Activated CD8-positive, alpha-beta memory T cell treated with anti-CD3 and anti-CD28 coated beads, Interleukin-2, amount 10 ng/mL, durations not matched to agents 7 days and 5 days (primary cell): ENCODE results near the gene DLEU7. TPM values are rescaled to one million over a fixed set of nuclear protein-coding genes. Genes with fewer than 3 reads are reported as not detected.

Source experiments
- ATAC-seq: fragments of 150-1000 bp; cut with Tn5 transposase; one replicate; pipeline ENCODE4 v1.10.0; 2021; ENCODE audit warnings: moderate library complexity
- CTCF ChIA-PET: fragments of 350-600 bp; sonication (Branson Sonifier 250); formaldehyde crosslinking; loops from one replicate; lab custom pipeline; 2021; ENCODE audit warnings: antibody characterized with exemption; lab: Charles Lee
- DNase-seq: peaks from one replicate; pipeline ENCODE4 v3.0.0-alpha.2; 2020
- H3K27ac Mint-ChIP-seq: one replicate; pipeline ENCODE4 v1.8.0; 2021; ENCODE audit warnings: mild to moderate bottlenecking, mixed read lengths
- H3K27me3 Mint-ChIP-seq: one replicate; pipeline ENCODE4 v1.8.0; 2021; ENCODE audit warnings: mixed read lengths
- H3K36me3 Mint-ChIP-seq: one replicate; pipeline ENCODE4 v1.8.0; 2021; ENCODE audit warnings: mild to moderate bottlenecking, mixed read lengths
- H3K4me1 Mint-ChIP-seq: one replicate; pipeline ENCODE4 v1.8.0; 2021; ENCODE audit warnings: mixed read lengths
- H3K4me3 Mint-ChIP-seq: one replicate; pipeline ENCODE4 v1.8.0; 2021; ENCODE audit warnings: mild to moderate bottlenecking, moderate library complexity, mixed read lengths
- H3K9me3 Mint-ChIP-seq: one replicate; pipeline ENCODE4 v1.8.0; 2022; ENCODE audit warnings: low read depth, mixed read lengths
- total RNA-seq, 2 experiments: library from RNA; stranded (reverse); gene quantifications; one replicate each; pipeline ENCODE4 v1.2.3, GENCODE V29; 2021

The DLEU7 gene
- total RNA-seq, 2 experiments from 2014 or later: not detected

DNA sequence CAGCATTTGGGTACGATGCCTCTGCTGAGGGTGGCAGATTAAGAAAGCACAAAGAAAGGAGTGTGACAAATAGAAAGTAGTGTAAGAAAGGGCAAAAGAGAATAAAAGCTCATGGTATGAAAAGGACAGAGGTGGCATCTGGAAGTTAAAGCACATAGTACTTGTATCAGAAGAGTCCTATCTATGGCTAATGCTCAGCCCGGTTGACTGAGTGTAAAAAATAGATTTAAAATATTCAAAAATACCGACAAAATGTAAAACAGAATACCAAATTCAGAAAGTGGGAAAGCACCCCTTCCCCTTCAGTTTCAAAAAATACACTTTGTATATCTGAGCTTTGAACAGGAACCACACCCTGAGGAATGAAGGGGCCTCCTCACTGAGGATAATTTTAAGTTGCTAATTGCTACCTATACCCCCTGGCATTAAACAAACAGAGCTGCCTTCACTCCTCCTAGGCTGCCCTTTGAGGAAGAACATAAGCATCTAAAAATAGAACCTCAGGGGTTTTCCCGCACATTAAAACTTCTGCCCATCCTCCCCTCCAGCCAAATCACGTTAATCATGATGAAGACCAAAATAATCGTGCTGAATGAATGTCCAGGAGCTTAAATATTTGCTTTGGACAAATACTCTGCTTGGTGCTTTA lies 43.3 kb downstream of the DLEU7 start:
- H3K36me3 Mint-ChIP-seq: no peaks in the 10 kb centered on the region
- CTCF ChIA-PET: interaction anchor here (0.9 to 2.2 kb wide), 11 partner anchors 10 to 824 kb away, joined by 3 to 22 read pairs (median 6); no protein-coding TSS in a partner anchor
- H3K27ac Mint-ChIP-seq: no peak overlapping the region
- H3K4me1 Mint-ChIP-seq: peaks cover 27% of the 10 kb centered on the region
- ATAC-seq (no peak), DNase-seq (no peak)
- H3K9me3 Mint-ChIP-seq: no peaks in the 10 kb centered on the region
- no peak overlapping the region for H3K4me3 Mint-ChIP-seq
- H3K27me3 Mint-ChIP-seq: peaks cover 4% of the 10 kb centered on the region

DNA sequence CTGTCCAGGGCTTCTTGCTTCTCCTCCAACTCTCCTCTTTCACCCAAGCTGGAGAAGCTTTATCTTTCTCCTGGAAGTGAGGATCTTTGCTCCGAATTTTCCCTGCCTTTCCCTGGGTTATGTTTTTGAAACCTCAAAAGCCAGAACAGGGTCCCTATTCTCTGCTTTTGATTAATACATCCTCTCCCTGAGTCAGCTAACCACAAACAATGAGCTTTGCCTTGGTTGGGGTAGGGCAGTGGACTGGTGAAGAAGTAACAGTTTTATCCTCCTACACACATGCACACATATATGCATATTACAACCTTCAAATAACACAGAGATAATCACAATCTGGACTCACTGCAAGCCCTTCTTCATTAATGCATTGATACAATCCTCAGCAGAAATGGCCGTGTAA lies 44.6 kb downstream of the DLEU7 start:
- Mint-ChIP-seq H3K4me1 (peaks cover 27% of the 10 kb centered on the region), H3K27me3 (peaks cover 4% of the 10 kb centered on the region), H3K36me3 (no peaks in the 10 kb centered on the region), H3K27ac (no peak overlapping the region), H3K4me3 (no peak overlapping the region), H3K9me3 (no peaks in the 10 kb centered on the region)
- ATAC-seq (no peak), DNase-seq (no peak)
- CTCF ChIA-PET: no interaction called here

DNA sequence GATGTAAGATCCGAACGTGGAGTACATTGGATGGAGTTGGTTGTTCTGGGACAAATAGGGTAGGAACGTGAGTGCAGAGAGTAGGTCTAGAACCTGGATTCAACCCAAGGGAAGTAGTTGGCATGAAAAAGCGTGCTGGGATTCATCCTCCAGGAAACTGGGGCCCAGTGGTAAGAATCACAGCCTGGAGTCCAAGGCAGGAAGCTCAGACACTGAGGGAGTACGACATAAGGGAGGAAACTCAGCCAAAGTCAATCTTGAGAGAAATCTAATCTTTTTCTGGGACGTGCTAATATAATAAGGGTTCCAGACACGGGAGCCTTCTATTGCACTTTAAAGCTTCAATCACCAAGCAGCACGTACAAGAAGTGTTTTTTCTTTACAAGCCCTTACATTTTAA lies 46.4 kb downstream of the DLEU7 start:
- DNase-seq: no peak
- H3K27me3 Mint-ChIP-seq: peaks cover 4% of the 10 kb centered on the region

DNA sequence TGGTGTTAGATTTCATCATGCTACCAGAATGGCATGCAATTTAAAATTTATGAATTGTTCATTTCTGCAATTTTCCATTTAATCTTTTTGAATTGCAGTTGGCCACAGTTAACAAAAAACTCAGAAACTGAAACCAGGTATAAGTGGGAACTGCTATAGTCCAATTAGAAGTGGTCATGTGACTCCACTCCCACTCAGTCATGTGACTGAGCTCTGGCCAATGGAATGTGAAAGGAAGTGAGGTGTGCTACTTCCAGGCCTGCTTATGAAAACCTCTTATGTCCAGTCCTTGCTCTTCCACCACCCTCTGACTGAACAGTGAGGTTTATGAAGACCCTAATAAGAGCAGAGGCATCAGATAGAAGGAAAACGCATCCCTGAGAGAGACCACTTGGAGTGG lies 47.0 kb downstream of the DLEU7 start:
- Mint-ChIP-seq H3K4me1 (peaks cover 23% of the 10 kb centered on the region), H3K36me3 (no peaks in the 10 kb centered on the region), H3K9me3 (no peaks in the 10 kb centered on the region), H3K4me3 (no peak overlapping the region), H3K27ac (no peak overlapping the region), H3K27me3 (peaks cover 4% of the 10 kb centered on the region)
- CTCF ChIA-PET: no interaction called here
- DNase-seq (no peak), ATAC-seq (no peak)

More for the DNA sequence above, 46.4 kb downstream of the DLEU7 start:
- H3K27ac Mint-ChIP-seq: no peak overlapping the region
- H3K4me3 Mint-ChIP-seq: no peak overlapping the region
- H3K4me1 Mint-ChIP-seq: peaks cover 27% of the 10 kb centered on the region
- ATAC-seq: no peak
- CTCF ChIA-PET: no interaction called here
- H3K9me3 Mint-ChIP-seq: no peaks in the 10 kb centered on the region
- no peaks in the 10 kb centered on the region for H3K36me3 Mint-ChIP-seq

DNA sequence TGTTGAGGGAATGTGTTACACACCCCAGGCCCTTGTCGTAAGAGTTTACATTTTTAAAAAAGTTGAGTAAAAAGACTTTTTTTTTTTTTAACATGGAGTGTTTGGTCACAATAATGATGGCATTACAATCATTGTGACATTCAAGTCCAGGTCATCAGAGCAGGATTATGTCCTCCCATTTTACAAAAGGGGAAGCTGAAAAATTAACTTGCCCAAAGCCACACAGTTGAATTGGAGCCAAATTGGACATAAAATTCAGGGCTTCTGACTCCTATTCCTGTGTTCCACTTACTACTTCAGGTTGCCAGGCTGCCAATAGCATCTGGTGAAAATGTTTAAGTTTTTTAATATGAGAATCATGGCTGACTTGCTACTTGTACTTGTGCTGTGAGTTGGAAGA lies 49.3 kb downstream of the DLEU7 start:
- no peaks in the 10 kb centered on the region for H3K27me3 Mint-ChIP-seq
- H3K4me1 Mint-ChIP-seq: peaks cover 6% of the 10 kb centered on the region
- DNase-seq (no peak), ATAC-seq (no peak)
- no peaks in the 10 kb centered on the region for H3K9me3 Mint-ChIP-seq
- no peak overlapping the region for H3K4me3 Mint-ChIP-seq
- H3K27ac Mint-ChIP-seq: no peak overlapping the region
- no peaks in the 10 kb centered on the region for H3K36me3 Mint-ChIP-seq
- CTCF ChIA-PET: no interaction called here

DNA sequence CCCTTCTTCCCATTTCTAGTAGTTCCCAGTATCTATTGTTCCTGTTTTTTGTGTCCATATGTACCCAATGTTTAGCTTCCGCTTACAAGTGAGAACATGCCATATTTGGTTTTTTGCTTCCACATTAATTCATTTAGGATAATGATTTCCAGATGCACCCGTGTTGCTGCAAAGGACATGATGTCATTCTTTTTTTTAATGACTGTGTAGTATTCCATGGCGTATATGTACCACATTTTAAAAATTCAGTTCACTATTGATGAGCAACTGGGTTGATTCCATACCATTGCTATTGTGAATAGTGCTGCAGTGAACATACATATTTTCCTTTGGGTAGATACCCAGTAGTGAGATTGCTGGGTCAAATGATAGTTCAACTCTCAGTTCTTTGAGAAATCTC lies 50.5 kb downstream of the DLEU7 start:
- CTCF ChIA-PET: no interaction called here

DNA sequence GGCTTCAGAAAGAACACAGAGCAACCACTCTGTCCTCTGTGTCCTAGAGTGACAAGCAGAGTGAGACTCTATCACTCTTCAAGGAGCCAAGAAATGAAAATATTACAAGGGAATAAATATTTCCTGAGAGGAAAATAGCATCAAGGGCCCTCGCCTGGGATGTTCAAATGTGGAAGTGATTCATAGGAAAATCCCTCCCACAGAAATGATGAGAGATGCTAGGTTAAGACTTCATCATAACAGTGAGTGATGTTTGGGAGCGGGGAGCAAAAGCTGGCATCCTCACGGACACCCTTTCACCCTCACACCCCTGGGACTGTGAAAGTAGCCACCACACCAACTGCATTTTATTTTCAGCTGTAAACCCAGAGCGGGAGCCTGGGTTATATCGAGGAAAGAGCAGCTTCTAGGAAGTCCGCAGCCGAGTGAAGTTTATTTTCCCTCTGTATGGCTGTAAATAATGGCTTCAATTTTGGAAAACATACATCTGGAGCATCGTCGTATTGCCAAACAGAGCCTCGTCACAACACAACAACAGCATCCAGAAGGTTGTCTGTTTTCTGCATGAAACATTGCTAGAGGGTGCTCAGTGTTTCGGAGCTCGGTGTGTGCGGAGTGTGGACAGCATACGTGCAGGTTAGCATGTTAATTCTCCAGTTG lies 54.8 kb downstream of the DLEU7 start:
- Mint-ChIP-seq H3K27me3 (no peaks in the 10 kb centered on the region), H3K9me3 (no peaks in the 10 kb centered on the region), H3K4me3 (no peak overlapping the region), H3K4me1 (no peaks in the 10 kb centered on the region), H3K27ac (no peak overlapping the region), H3K36me3 (no peaks in the 10 kb centered on the region)
- no peak for ATAC-seq
- no peak for DNase-seq
- CTCF ChIA-PET: no interaction called here

More for the DNA sequence above, 50.5 kb downstream of the DLEU7 start:
- Mint-ChIP-seq H3K27me3 (no peaks in the 10 kb centered on the region), H3K4me1 (no peaks in the 10 kb centered on the region), H3K36me3 (no peaks in the 10 kb centered on the region), H3K4me3 (no peak overlapping the region), H3K9me3 (no peaks in the 10 kb centered on the region), H3K27ac (no peak overlapping the region)
- DNase-seq: no peak
- ATAC-seq: no peak

DNA sequence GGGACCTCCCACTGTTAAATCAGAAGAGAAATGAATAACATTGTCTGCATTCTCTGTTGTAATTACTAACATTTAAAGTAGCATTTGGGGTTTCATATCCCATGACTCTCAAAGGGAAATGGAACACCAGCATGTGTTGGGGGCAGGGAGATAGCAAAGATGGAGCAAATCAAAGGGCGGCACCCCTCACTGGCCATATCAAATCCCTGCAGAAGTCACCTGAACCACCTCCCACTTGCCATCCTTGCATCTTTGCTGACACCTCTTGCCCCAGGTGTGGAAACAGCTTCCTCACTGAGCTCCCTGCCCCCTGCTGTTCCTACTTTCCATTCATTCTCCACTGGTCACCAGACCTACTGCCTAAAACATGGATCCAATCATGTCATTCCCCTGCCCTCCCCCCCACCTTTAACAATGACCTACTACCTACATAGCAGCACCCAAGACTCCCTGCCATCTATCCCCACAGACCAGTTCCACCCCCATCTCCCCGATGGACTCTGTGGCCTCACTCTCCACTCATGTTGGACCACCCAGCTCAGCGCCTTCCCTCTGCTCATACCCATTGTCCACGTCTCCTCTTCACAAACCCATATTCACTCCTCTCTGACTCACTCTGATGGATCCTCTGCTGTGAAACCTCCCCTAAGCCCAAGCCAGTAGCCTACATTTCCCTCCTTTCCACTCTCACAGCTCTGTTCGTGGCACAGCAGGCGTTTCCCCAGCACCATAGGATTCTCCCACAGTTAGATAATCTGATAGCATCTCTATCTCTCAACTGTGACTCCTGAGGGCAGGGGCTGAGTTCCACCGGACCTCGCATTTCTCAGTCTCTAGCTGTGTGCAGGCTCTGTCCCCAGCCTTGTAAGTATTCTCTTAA lies 55.9 kb downstream of the DLEU7 start:
- no peak overlapping the region for H3K27ac Mint-ChIP-seq
- H3K27me3 Mint-ChIP-seq: peaks cover 6% of the 10 kb centered on the region
- CTCF ChIA-PET: no interaction called here
- DNase-seq (no peak), ATAC-seq (no peak)
- no peak overlapping the region for H3K4me3 Mint-ChIP-seq
- no peaks in the 10 kb centered on the region for H3K9me3 Mint-ChIP-seq
- no peaks in the 10 kb centered on the region for H3K4me1 Mint-ChIP-seq
- H3K36me3 Mint-ChIP-seq: no peaks in the 10 kb centered on the region

DNA sequence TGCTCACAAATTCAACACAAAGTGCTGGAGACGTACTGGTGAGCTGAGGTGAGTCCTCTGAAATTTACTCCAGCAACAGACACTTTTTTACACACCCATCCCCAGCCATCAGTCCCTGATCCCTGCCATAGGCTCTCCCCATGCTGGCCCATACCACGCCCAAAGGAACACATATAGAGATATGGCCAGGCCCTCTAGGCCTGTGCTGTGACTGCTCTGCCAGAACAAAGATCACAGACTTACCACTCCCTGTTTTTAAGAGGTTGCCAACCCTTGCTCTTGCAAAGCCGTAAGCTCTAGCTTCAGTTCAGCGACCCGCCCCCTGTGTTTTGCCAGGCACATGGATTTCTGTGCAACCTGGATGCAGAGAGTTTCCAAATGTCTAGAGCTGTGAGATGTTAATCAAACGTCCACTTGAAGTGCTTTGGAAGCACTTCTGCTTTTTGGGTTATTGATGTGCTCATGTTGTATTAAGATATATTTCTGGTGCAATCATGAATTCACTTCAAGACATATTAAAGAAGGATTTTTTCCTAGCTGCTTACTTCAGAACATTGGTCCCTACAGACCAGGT lies 59.7 kb downstream of the DLEU7 start:
- CTCF ChIA-PET: interaction anchor here (1.3 kb wide), 1 partner anchor 17 kb away, joined by 3 read pairs; no protein-coding TSS in a partner anchor
- no peaks in the 10 kb centered on the region for H3K4me1 Mint-ChIP-seq
- no peak for DNase-seq
- peaks cover 14% of the 10 kb centered on the region for H3K27me3 Mint-ChIP-seq
- no peak overlapping the region for H3K4me3 Mint-ChIP-seq
- no peaks in the 10 kb centered on the region for H3K36me3 Mint-ChIP-seq
- ATAC-seq: no peak
- no peak overlapping the region for H3K27ac Mint-ChIP-seq
- no peaks in the 10 kb centered on the region for H3K9me3 Mint-ChIP-seq

DNA sequence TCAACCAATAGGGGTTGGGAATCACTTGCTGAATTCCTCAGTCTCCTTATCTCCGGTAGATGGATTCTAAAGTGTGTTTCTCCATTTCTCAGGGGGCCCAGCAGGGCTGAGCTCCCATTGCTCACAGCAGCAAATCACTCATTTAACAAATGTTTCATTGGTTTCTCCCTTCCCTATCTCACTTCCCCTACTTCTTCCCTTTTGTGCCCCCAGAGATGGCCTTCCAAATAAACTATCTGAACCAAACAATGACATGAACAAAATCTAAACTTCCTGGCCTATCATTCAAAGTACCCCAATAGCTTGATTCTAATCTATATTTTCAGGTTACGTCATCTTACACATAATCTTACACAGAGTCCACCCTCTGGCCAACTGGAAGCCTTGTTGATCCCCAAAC lies 60.4 kb downstream of the DLEU7 start:
- CTCF ChIA-PET: interaction anchor here (1.0 to 1.3 kb wide), 2 partner anchors 18 to 47 kb away, joined by 3 to 4 read pairs; no protein-coding TSS in a partner anchor
- no peak for ATAC-seq

DNA sequence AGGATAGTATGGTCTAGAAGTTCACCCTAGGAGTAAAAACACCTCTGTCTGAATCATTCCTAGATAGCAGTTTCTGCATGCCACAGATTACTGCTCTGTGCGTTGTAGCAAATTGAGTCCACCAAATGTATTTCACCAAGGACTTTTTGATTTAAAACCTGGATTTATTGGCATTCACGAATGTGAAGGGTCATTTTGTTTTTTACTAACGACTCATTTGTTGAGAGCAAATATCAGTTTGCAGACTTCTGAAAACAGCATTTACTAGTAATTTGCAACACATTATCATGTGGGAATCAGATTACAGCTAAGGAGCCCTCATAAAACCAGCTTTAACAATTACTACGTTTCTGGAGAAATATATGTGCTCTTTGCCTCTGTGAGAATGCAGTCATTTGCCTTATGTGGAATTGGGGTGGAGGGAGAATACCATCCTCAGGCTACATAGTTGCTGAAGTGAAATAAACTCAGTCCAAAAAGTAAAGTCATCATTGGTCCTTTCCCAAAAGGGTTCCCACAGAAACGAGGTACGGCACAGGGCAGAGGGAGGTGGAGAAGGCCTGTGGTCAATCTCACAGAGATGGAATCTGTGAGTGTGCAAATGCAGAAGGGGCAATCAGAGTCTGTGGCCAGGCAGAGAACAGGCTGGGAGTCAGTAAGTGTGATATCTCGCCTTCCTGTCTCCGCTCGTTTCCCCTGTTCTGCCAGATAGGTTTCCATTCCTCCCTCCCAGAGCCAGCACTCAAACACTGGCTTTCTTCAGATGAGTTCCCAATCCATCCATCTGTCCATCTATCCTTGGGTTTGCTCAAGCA lies 63.1 kb downstream of the DLEU7 start:
- ATAC-seq: no peak
- Mint-ChIP-seq H3K4me1 (no peaks in the 10 kb centered on the region), H3K27ac (no peak overlapping the region), H3K36me3 (no peaks in the 10 kb centered on the region), H3K4me3 (no peak overlapping the region), H3K9me3 (peaks cover 2% of the 10 kb centered on the region), H3K27me3 (peaks cover 20% of the 10 kb centered on the region)
- CTCF ChIA-PET: no interaction called here
- DNase-seq: no peak

More for the DNA sequence above, 60.4 kb downstream of the DLEU7 start:
- DNase-seq: no peak
- no peaks in the 10 kb centered on the region for H3K36me3 Mint-ChIP-seq
- H3K4me1 Mint-ChIP-seq: no peaks in the 10 kb centered on the region
- no peak overlapping the region for H3K27ac Mint-ChIP-seq
- H3K27me3 Mint-ChIP-seq: peaks cover 14% of the 10 kb centered on the region
- no peak overlapping the region for H3K4me3 Mint-ChIP-seq
- no peaks in the 10 kb centered on the region for H3K9me3 Mint-ChIP-seq

DNA sequence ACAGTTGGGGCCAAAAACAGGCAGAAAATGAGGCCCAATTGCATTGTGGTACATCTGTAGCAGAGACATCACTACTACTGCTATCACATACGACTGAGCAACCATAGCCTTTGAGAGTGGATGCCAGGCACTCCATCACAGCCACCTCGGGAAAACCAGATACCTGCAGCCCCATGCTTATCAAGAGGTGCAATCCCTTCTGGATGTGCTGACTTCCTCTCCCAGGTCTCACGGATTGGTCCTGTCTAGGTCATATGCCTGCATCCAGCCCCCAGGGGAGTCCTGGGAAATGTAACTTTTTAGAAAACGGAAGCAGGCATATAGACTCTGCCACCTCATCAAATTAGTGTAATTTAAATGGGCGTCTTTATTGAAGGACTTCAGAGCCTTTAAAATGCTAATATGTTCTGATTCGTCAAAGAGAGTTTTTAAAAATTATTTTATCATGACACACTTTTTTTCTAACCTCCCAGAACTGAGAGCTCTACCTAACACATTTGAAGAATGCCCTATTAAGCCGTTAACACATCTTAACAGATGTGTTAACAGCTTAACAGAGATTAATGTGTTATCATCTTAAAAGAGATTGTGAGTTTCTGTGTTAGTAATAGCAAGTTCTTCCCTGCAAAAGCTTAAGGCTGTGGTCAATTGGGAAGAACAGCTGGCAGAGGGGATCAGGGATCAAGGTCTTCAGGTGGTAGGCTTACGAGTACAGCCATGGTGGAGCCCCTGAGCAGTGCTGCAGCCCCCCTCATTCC lies 63.9 kb downstream of the DLEU7 start:
- CTCF ChIA-PET: no interaction called here
- Mint-ChIP-seq H3K27me3 (peaks cover 20% of the 10 kb centered on the region), H3K4me1 (no peaks in the 10 kb centered on the region), H3K9me3 (peaks cover 2% of the 10 kb centered on the region), H3K4me3 (no peak overlapping the region), H3K36me3 (no peaks in the 10 kb centered on the region), H3K27ac (no peak overlapping the region)
- ATAC-seq: no peak
- no peak for DNase-seq
